ENCODE results near the gene ANKRD1. TPM values are rescaled to one million over a fixed set of nuclear protein-coding genes. Genes with fewer than 3 reads are reported as not detected.

The ANKRD1 gene
- total RNA-seq, 1 donor from 2014 or later, result not detected

- Mint-ChIP-seq H3K9me3 (ENCODE audit: unreplicated experiment) (peaks cover 2% of the 10 kb centered on the region), H3K36me3 (ENCODE audit: unreplicated experiment) (no peaks in the 10 kb centered on the region), H3K4me1 (ENCODE audit: low read depth, unreplicated experiment) (no peaks in the 10 kb centered on the region), H3K27ac (ENCODE audit: unreplicated experiment) (no peak overlapping the region), H3K27me3 (ENCODE audit: unreplicated experiment) (peaks cover 2% of the 10 kb centered on the region), H3K4me3 (ENCODE audit: unreplicated experiment) (no peak overlapping the region)
- no peak for DNase-seq
- TF ChIP-seq, protein P1, sequence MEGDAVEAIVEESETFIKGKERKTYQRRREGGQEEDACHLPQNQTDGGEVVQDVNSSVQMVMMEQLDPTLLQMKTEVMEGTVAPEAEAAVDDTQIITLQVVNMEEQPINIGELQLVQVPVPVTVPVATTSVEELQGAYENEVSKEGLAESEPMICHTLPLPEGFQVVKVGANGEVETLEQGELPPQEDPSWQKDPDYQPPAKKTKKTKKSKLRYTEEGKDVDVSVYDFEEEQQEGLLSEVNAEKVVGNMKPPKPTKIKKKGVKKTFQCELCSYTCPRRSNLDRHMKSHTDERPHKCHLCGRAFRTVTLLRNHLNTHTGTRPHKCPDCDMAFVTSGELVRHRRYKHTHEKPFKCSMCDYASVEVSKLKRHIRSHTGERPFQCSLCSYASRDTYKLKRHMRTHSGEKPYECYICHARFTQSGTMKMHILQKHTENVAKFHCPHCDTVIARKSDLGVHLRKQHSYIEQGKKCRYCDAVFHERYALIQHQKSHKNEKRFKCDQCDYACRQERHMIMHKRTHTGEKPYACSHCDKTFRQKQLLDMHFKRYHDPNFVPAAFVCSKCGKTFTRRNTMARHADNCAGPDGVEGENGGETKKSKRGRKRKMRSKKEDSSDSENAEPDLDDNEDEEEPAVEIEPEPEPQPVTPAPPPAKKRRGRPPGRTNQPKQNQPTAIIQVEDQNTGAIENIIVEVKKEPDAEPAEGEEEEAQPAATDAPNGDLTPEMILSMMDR (IDR thresholded peaks at IDR 0.05; ENCODE audit: partially characterized antibody, unreplicated experiment), result no peak
These were observed 15.4 kb upstream of the ANKRD1 start for GRCh38 chr10:90936276-90936659.

DNA sequence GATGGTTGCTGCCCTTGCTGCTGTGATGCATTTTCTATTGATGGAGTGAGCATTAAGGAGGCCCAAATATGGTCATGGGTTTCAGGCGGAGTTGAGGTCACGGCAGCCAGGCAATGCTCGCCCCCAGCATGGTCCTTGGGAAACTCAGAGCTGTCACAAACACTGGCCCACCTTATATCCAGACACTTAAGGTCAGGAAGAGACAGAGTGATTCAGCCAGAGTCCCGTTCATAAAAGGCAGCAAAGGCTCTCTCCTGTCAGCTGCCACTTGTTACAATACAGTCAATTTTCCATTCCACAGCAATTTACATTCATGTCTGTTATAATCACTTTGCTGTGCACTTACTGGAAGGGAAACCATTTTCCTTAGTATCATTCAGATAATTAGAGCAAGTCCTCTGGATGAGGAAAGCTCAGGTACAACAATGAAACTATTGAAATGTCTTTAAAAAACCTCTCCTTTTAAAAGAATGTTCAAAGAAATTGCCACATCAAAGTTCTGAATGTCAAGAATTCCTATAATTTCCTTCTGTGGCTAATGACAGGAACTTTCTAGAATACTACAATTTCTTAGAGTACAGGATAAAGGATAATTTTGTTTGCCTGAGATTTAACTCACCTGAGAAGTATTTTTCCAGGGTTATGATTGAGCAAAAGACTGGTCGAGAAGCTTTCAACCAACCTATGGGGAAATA lies 14.8 kb upstream of the ANKRD1 start:
- Mint-ChIP-seq H3K4me3 (ENCODE audit: unreplicated experiment) (no peak overlapping the region), H3K27me3 (ENCODE audit: unreplicated experiment) (peaks cover 2% of the 10 kb centered on the region), H3K9me3 (ENCODE audit: unreplicated experiment) (peaks cover 2% of the 10 kb centered on the region), H3K27ac (ENCODE audit: unreplicated experiment) (no peak overlapping the region), H3K36me3 (ENCODE audit: unreplicated experiment) (no peaks in the 10 kb centered on the region), H3K4me1 (ENCODE audit: low read depth, unreplicated experiment) (no peaks in the 10 kb centered on the region)
- no peak for DNase-seq
- TF ChIP-seq, protein P1 (IDR thresholded peaks at IDR 0.05; ENCODE audit: partially characterized antibody, unreplicated experiment), result no peak

DNA sequence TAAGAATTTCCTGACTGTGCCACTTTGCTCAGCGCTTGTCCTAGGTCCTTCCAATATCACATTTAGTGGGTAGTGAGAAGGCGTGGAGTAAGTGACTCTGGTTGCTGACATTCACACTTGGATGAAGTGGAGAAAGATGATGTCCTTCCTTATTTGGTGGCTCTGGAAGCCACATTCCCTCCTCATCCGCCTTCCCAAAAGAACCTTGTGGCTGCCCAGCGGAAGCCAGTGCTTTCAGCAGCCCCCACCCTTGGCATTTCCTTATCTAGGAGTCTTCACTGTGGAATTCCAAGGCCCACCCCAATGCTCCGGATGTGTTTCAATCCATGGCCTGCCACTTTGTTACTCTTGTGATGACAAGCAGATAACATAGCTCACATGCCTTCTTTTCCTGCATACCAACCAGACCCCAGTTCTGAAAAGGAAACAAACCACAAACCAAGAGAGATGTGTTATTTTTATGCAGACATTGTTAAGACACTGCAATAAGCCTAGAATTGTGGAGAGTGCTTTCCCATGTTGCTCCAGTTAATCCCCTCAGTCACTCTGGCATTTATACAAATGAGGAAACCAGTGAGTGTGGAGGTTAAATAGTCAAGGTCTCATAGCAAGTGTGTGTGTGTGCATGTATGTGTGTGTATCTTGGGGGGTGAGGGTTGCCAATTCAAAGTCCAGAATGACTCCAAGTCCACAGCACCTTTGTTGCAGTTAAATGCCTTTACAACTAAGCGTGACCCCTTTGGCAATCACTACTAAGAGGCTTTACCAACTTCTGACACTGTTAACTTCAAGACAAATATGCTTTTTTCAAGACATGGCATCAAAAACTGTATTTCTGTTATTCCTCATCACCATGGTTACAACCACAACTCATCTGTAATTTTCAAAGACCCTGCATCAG lies 10.3 kb upstream of the ANKRD1 start:
- no peak overlapping the region for H3K27ac Mint-ChIP-seq (ENCODE audit: unreplicated experiment)
- H3K4me1 Mint-ChIP-seq (ENCODE audit: low read depth, unreplicated experiment), result no peaks in the 10 kb centered on the region
- peaks cover 2% of the 10 kb centered on the region for H3K9me3 Mint-ChIP-seq (ENCODE audit: unreplicated experiment)
- H3K4me3 Mint-ChIP-seq (ENCODE audit: unreplicated experiment), result no peak overlapping the region
- H3K27me3 Mint-ChIP-seq (ENCODE audit: unreplicated experiment), result peaks cover 11% of the 10 kb centered on the region
- H3K36me3 Mint-ChIP-seq (ENCODE audit: unreplicated experiment), result no peaks in the 10 kb centered on the region
- DNase-seq, result no peak
- TF ChIP-seq, protein P1 (IDR thresholded peaks at IDR 0.05; ENCODE audit: partially characterized antibody, unreplicated experiment), result no peak

GRCh38 chr10:90930070-90930837 lies 9.4 kb upstream of the ANKRD1 start:
- H3K4me3 Mint-ChIP-seq (ENCODE audit: unreplicated experiment), result no peak overlapping the region
- H3K9me3 Mint-ChIP-seq (ENCODE audit: unreplicated experiment), result peaks cover under 1% of the 10 kb centered on the region
- no peak overlapping the region for H3K27ac Mint-ChIP-seq (ENCODE audit: unreplicated experiment)
- no peaks in the 10 kb centered on the region for H3K4me1 Mint-ChIP-seq (ENCODE audit: low read depth, unreplicated experiment)
- no peaks in the 10 kb centered on the region for H3K36me3 Mint-ChIP-seq (ENCODE audit: unreplicated experiment)
- peaks cover 11% of the 10 kb centered on the region for H3K27me3 Mint-ChIP-seq (ENCODE audit: unreplicated experiment)
- no peak for DNase-seq
- TF ChIP-seq, protein P1 (IDR thresholded peaks at IDR 0.05; ENCODE audit: partially characterized antibody, unreplicated experiment), result no peak

Data from glutamatergic neuron (in vitro differentiated cells).